AG04449 (cell line): ENCODE measurements around the gene FCRLB.
"Not testable (repeated sequence)": the region's sequence is repeated elsewhere in the genome, so short reads cannot be mapped to it uniquely, and the experiment has no call there.

Experiments
- CTCF ChIA-PET: fragments of 350-600 bp; formaldehyde crosslinking; extraction: SDS; loops from one replicate; lab custom pipeline; 2021; ENCODE audit warnings: antibody characterized with exemption; lab: Yijun Ruan, JAX
- POLR2A ChIA-PET: fragments of 400-600, 350-600 bp; formaldehyde crosslinking; extraction: SDS; loops from one replicate; lab custom pipeline; 2020; ENCODE audit warnings: antibody characterized with exemption, inconsistent platforms; lab: Yijun Ruan, JAX
- DNase-seq: peaks from one replicate; pipeline ENCODE4 v3.0.0-alpha.2; 2010; ENCODE audit warnings: low read depth, low spot score
- H3K4me3 ChIP-seq: 2 replicates; pipeline ENCODE4 v1.5.1; 2011; ENCODE audit warnings: low read depth, mild to moderate bottlenecking, control low read depth, low read length
- CTCF ChIP-seq: IDR thresholded peaks from one replicate; pipeline ENCODE4 v1.5.1; 2011; ENCODE audit warnings: mild to moderate bottlenecking, moderate library complexity, low read length, control low read depth, inconsistent platforms; ENCODE audit not compliant: insufficient read depth; ENCODE audit errors: missing control alignments

Gene FCRLB

DNA sequence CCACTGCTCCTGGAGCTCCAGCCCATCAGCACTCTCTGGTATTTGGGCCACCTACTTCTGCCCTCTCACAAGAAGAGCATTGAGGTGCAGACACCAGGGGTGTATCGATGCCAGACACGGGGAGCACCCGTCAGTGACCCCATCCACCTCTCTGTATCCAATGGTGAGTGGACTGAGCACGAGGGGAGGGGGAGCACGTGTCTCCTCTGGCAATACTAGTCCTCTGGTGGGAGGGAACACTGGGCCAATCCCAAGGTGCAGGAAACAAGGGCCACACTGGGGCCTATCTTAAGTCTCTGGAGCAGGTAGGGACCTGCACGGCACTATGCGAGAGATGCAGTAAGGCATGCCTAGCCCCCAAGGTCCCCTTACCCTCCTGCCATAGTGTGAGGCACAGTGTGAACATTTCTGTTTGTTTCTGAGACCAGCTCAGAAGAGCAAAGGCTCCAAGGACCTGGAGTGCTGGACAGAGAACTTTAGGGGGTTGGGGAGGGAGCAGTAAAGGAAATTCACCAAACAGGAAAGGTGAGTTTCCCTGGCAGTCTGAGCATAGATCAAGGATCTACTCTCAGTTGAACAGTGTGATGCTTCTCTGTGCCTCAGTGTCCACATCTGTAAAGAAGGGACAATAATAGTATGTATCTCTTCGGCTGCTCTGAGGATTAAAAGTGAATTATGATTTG lies 2.3 kb downstream of the FCRLB start:
- TF ChIP-seq CTCF, result no peak
- H3K4me3 ChIP-seq, result no peak overlapping the region
- ChIA-PET CTCF (interaction anchor here (1.2 kb wide), 1 partner anchor 8 kb away, joined by 4 read pairs; no protein-coding TSS in a partner anchor), POLR2A (interaction anchor here (0.6 kb wide), 1 partner anchor 410 kb away, joined by 3 read pairs; the partner anchor contains the start of gene SDHC)
- no peak for DNase-seq

GRCh38 chr1:161725258-161725907 lies 4.0 kb downstream of the FCRLB start:
- POLR2A ChIA-PET, DNase-seq: not testable (repeated sequence)
- peak overlapping the region; percentile 75 for H3K4me3 ChIP-seq
- CTCF ChIA-PET, result interaction anchor here (0.6 to 2.9 kb wide), 8 partner anchors 11 to 240 kb away, joined by 3 to 28 read pairs (median 9); no protein-coding TSS in a partner anchor

DNA sequence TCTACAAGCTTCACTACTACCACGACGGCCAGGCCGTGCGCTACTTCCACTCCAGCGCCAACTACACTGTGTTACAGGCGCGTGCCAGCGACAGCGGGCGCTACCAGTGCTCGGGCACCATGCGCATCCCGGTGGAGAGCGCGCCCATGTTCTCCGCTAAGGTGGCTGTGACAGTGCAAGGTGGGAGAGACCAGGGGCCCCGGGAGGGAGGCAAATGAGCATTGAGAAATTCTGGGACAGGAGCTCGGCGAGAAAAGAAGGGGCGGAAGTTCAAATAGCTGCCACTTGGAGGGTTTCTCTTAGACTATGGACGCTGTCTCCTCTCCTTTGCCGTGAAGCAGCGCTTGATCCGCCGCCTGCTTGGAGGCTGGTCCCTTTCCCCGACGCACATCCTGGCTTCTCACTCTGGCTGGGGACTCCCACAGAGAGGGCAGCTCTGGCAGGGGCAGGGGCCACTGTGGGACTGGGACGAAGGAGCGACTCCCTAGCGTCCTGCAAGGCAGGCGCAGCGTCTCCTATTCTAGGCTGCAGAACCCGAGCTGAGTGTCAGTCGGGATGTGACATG lies 4.6 kb downstream of the FCRLB start:
- POLR2A ChIA-PET, result interaction anchor here (1.1 to 1.5 kb wide), 2 partner anchors 13 to 24 kb away, joined by 4 to 5 read pairs; partner anchors contain the start of gene DUSP12
- CTCF ChIA-PET, result interaction anchor here (0.7 to 2.9 kb wide), 10 partner anchors 9 to 240 kb away, joined by 3 to 28 read pairs (median 8); partner anchors contain the start of genes DUSP12 and FCRLA
- H3K4me3 ChIP-seq, result peak overlapping the region; percentile 75
- no peak for DNase-seq
- peak; percentile 55 for TF ChIP-seq CTCF

GRCh38 chr1:161726473-161727255 lies 5.3 kb downstream of the FCRLB start:
- POLR2A ChIA-PET, result interaction anchor here (1.1 to 1.5 kb wide), 3 partner anchors 12 to 23 kb away, joined by 4 to 5 read pairs (median 4); partner anchors contain the start of genes DUSP12 and FCRLA
- H3K4me3 ChIP-seq, result peak overlapping the region; percentile 75
- no peak for TF ChIP-seq CTCF
- CTCF ChIA-PET, result interaction anchor here (1.3 to 2.9 kb wide), 8 partner anchors 8 to 23 kb away, joined by 4 to 28 read pairs (median 10); partner anchors contain the start of genes DUSP12 and FCRLA
- DNase-seq, result no peak

GRCh38 chr1:161727256-161727924 lies 6.0 kb downstream of the FCRLB start:
- no peak for TF ChIP-seq CTCF
- POLR2A ChIA-PET, result interaction anchor here (1.1 to 1.5 kb wide), 3 partner anchors 11 to 22 kb away, joined by 4 to 5 read pairs (median 4); partner anchors contain the start of genes DUSP12 and FCRLA
- DNase-seq, result no peak
- CTCF ChIA-PET, result interaction anchor here (1.3 to 2.9 kb wide), 8 partner anchors 7 to 22 kb away, joined by 4 to 28 read pairs (median 10); partner anchors contain the start of genes DUSP12 and FCRLA
- peak overlapping the region; percentile 75 for H3K4me3 ChIP-seq
